GM19395 (cell line): ENCODE measurements around the gene GRIN2C.

Source experiments
- ATAC-seq: cut with Tn5 transposase; IDR thresholded peaks from one replicate; pipeline ENCODE4 v1.9.1; 2021; ENCODE audit warnings: mild to moderate bottlenecking, moderate library complexity; ENCODE audit not compliant: unreplicated experiment

Gene GRIN2C

DNA sequence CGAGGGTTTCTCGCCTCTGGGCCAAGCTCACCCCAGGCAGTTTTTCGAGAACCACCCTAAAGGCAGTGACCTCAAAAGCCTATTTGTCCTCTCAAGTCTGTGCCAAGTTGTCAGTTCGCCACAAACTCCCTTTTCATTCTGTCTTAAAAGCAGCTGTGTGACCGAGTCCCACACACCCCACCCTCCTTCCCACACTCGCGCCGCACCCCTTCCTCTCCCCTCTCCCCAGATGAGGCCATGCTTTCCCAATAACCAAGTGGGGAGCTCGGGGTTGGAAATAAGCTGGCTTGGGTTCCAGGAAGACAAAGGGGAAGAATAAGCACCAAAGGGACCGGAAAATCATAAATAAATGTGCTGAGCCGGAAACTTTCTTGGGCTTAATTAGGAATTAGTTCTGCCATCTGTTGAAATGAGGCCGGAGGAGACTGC is 36.7 kb downstream of the GRIN2C start:
- ATAC-seq, result no peak

- no peak for ATAC-seq
Measured at GRCh38 chr17:74822335-74822938, 37.2 kb downstream of the GRIN2C start.

GRCh38 chr17:74821655-74822334 is 37.9 kb downstream of the GRIN2C start:
- no peak for ATAC-seq

GRCh38 chr17:74819801-74820436 is 39.8 kb downstream of the GRIN2C start:
- ATAC-seq, result no peak

DNA sequence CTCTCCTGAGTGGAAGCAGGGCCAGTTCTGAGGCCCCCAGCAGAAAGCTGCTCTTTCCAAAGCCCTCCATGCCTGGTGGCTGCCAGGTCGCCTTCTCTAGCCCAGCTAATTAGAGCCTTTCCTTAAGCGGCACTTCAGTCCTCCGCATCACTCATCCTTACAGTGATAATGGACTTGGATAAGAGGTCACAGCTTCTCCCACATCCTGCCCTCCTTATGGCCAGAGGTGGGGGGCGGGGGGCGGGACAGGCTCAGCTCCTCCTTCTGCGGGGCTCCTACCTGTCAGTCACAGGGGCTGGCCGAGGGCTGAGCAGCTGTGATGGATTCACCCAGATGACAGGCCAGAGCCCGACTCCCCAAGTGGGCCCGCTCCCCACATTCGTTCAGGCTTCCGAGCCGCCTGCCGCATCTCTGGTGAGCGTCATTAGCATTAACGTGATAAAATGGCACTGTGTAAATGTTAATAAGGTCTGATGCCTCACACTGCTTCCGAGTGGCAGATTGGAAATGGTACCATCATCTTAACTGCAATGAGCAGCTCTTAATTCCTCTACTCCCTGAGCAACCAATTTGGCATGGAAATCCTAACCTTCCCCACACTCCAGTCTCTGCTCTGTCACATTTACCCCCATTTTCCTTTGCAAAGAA is 41.3 kb downstream of the GRIN2C start:
- ATAC-seq, result no peak

DNA sequence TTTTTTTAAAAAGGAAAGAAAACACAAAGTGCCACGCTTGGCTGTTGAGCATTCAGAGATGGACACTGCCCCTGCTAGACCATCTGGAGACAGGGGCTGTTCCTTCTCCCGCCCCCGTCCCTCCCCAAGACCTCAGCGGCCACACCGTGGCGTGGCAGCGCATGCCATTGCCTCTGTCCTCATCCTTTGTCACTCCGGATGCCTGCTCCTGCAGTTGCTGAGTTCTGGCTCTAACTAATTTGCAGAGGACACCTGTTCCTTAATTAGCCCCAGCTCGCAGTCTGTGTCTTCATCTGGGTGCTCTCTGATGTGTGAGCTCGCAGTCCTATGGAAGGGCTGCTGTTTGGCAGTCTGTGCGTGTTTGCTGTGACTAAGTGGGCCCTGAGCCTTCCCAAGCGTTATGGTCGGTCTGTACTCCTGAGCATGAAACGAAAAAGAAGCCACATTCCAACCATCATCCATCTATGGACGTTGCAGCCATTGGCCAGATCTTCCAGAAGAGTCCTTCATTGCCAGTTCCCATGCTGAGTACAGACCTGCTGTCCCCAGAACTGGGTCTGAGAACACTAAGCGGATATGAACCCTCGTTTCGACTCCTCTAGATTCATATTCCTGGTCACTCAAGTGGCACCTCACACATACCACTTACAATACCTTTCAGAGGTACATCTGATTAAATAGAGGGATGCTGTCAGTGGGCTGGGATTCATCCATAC is 42.6 kb downstream of the GRIN2C start:
- no peak for ATAC-seq

DNA sequence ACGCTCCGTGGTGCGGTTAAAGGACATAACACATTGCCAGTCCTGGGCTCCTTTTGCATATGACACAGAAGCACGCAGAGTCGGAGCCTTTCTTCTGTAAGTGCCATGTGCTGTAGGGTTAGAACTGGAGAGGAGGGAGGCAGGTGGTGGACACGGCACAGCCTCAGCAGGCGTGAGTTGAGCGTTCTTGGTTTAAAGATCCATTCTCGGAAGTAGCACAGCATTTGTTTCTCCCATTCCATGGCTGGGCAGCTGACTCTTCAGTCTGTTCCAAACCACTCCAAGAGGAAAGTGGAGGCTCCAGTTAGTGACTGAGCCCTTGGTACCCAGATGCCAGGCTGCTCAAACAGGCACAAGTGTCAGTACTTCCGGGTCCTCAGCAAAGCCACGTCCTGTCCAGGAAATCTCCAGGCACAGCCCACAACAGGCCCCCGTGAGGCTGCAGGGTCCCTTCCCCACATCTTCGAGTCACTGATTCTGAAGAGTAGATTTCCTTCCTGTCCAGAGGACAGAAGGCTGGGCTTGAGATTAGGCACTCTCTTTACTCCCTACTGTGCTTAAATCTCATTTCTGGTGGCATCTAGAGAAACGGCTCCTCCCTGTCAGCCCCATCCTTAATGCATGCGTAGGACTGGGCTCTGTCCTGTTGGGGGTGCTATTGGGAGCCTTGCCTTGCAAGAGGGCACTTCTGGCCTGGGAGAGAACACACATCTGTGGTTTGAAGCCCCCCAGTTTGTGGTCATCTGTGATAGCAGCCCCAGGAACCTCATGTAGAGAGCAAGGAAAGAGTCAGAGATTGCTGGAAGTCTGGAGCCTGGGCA is 43.9 kb downstream of the GRIN2C start:
- ATAC-seq, result no peak

GRCh38 chr17:74815067-74815466 is 44.6 kb downstream of the GRIN2C start:
- no peak for ATAC-seq

DNA sequence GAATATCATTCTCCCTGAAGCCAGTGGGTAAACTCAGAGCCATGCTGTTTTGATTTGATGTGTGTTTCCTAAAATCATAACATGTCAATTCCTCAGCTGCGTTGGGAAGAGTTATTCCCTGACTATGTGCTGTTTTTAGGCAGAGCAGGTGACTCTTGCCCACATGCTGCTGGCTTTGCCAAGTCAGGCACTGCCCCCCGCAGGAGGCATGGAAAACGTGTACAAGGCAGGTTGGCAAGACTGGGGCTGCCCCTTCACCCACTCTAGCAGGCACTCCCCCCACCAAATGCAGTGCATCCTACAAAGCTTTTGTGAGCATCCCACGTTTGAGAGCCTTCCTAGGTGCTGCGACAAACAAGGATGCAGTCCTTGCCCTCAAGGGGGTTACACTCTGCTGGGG is 45.2 kb downstream of the GRIN2C start:
- ATAC-seq, result no peak

DNA sequence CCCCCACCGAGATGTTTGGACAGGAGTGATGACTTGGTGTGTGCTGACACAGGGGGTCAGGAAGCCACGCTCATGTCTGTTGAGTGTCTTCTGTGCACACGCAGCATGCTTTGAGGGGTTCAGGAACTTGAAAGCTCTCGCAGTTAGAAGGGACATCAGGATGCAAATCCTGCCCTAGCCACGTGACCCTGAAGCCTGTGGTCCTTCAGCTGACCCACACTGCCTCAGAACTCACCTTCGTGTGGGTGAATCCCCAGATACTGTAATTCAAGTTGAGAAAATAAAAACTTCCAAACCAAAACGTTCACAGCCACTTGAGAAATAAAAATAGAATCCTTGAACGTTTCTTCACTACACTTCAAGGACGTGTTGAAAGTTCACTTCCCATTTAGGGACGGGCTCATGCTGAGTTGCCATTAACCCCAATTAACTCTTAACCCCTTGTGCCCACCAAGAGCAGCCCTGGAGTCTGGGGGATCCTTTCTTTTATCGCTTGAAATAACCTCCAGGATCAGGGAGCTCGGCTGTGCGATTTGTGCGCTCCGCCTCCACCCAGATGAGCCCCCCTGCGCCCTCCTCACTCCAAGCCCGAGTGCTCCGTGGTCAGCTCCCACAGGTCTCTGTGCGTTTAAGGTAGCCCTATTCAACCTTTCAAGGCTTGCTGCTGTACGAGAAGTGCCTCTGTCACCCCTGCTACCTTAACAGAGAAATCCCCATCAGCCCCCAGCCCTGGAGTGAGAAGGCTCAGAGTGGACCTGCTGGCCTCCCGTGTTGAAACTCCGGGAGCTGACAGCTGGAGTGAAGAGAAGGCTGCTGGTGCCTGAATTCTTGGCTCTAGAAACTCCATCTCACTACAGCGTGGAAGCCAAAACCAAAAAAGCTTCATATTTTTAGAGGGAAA is 47.3 kb downstream of the GRIN2C start:
- ATAC-seq, result no peak

- no peak for ATAC-seq
Measured at GRCh38 chr17:74810699-74811485, 48.8 kb downstream of the GRIN2C start.

DNA sequence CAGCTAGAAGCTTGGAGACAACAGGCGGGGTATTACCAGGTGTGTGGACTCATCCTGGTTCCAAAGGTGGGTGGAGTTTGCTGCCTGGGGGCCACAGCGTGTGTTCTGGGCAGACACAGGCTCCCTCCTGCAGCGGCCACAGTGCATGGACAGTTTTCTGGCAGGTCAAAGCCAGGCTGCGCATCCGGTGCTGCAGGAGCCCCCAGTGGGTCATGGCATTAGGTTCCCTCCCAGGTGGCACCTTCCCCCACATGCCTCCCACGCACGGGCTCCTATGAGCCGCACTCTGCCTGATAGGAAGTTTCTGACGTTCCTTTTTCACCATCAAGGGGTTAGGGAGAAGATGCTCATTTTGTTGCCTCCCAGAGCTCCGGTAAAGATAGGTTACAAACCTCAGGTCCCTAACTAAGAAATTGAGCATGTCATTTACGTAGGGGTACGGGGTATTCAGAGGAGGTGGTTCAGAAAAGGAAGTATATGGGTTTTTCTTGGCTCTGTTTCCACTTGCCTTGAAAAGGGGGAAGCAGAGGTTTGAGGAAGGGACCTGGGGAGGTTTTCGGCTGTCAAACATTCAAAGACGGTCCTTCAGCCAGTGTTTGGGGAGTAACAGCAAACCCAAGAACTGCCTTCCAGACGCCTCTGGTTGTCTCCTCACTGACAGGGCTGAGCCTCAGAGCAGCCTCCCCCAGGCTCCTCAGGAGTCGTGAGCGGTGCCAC is 50.8 kb downstream of the GRIN2C start:
- no peak for ATAC-seq

GRCh38 chr17:74807925-74808324 is 51.8 kb downstream of the GRIN2C start:
- no peak for ATAC-seq

- no peak for ATAC-seq
Measured at GRCh38 chr17:74807441-74807840, 52.2 kb downstream of the GRIN2C start.

DNA sequence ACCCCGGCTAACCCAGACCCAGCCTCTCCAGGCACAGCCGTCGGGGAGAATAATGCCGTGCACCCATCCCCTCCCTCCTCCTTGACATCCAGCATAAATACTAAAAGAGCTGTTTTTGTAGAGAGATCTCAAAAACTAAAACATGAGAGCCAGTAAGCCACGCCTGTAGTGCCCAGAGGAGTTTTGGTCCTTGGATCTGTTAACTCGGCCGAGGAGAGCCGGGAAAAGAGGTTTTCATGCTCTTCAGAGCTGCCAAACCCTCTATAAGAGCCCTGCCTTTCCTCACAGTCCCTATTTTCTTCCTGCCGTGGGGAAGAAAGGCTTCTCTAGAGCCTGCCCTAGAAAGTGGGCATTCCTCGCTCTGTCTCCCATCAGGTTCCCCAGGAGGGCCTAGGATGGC is 53.4 kb downstream of the GRIN2C start:
- no peak for ATAC-seq

GRCh38 chr17:74805591-74805991 is 54.1 kb downstream of the GRIN2C start:
- no peak for ATAC-seq

- ATAC-seq, result no peak
Measured at GRCh38 chr17:74804683-74805082, 55.0 kb downstream of the GRIN2C start.

DNA sequence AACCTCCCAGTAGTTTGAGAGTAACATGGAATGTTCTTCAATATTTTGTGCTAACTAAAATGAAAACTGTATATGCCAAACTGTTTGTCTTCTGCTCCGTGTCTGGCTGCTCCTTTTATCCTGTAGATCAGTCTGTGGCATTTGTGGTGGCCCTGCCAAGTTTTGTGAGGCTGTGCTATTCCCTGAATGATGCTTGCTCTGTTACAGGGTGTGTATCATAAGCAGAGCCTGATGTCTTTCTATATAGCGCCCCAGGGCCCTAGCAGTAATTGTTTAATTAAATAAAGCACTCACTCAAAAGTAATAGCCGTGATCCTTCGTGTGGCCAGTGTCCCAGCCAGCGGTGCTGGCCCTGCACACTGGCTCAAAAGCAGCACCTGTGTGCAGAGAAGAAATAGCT is 55.7 kb downstream of the GRIN2C start:
- ATAC-seq, result no peak
